ENCODE measurements around the gene ZNF777. TPM values are rescaled to one million over a fixed set of nuclear protein-coding genes. Genes with fewer than 3 reads are reported as not detected.

ZNF777 gene
- total RNA-seq, 4 donors from 2014 or later: 6.5 to 12.4 (median 9.9) TPM

- Histone ChIP-seq H3K9me3 (no peaks in the 10 kb centered on the region), H3K27me3 (no peaks in the 10 kb centered on the region), H3K4me3 (no peak overlapping the region), H3K4me1 (no peaks in the 10 kb centered on the region), H3K27ac (no peak overlapping the region), H3K36me3 (peaks cover 0 to 75% (median 0%) of the 10 kb centered on the region in 3 donors)
- DNase-seq: no peak
- TF ChIP-seq POLR2A (IDR thresholded peaks at IDR 0.05): no peak
- TF ChIP-seq CTCF (IDR thresholded peaks at IDR 0.05): no peak
Observed at GRCh38 chr7:149489391-149490024, 28.6 kb upstream of the ZNF777 start.

DNA sequence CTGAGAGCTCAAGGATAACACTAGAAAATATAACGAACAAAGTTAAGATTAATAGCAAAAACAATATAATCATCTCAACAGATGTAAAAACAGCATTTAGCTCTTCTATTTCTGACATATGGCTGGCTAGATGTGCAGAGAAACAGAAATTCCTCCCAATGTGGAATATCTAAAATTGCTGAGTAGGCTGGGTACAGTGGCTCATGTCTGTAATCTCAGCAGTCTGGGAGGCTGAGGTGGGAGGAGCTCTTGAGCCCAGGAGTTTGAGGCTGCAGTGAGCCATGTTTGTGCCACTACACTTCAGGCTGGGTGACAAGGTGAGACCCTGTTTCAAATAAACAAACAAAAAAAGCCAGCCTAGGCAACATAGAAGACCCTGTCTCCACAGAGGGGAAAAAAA lies 18.7 kb upstream of the ZNF777 start:
- Histone ChIP-seq H3K36me3 (peaks cover 0 to 41% (median 0%) of the 10 kb centered on the region in 3 donors), H3K27ac (no peak overlapping the region), H3K27me3 (no peaks in the 10 kb centered on the region), H3K4me3 (no peak overlapping the region), H3K9me3 (no peaks in the 10 kb centered on the region), H3K4me1 (no peaks in the 10 kb centered on the region)
- no peak for DNase-seq
- TF ChIP-seq CTCF (IDR thresholded peaks at IDR 0.05): no peak

GRCh38 chr7:149478754-149479153 lies 17.9 kb upstream of the ZNF777 start:
- DNase-seq: no peak
- TF ChIP-seq POLR2A (IDR thresholded peaks at IDR 0.05): no peak
- no peak for TF ChIP-seq CTCF (IDR thresholded peaks at IDR 0.05)
- Histone ChIP-seq H3K4me1 (no peaks in the 10 kb centered on the region), H3K27ac (no peak overlapping the region), H3K9me3 (no peaks in the 10 kb centered on the region), H3K4me3 (no peak overlapping the region), H3K27me3 (no peaks in the 10 kb centered on the region), H3K36me3 (peaks cover 0 to 49% (median 0%) of the 10 kb centered on the region in 3 donors)

DNA sequence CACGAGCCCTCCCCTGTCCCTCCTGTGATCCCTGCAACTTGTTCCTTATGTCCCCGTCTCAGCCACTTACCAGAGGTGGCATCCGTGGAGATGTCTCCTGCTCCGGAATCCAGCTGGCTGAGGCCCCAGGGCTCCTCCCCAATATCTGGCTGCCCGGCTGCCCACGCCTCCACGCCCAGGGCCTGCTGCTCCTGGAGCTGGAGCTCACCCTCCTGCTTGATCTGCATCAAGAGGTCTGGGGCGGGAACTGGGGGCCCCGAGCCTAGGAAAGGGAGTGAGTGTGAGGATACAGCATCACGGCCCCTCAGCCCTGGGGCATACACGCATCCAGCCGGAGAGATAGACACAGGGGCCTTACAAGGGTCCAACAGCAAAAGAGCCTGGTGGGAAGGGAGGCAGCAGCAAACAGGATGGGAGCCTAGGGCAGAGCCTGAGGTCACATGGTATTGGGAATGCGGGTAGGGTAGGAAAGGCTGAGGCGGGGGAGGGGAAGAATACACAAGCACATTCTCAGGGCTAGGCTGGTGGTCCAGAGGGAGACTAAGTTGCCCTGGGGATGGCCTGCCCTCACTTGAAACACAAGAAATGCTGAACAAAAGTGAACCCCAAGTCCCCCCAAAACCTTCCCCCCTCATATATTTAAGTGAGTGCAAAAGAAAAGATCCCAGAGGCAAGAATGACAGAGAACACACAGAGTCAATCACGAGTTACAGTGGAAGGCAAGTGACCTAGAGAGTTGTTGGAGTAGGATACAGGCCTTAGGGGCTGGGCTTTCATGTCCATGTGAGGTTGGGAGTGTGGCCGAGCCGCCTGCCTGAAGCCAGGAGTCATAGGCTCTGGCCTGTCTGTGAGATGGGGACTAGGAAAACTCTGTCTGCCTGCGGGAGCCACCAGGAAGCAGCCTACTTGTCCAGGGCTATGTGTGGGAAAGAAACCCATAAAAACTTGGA lies 16.9 kb upstream of the ZNF777 start:
- no peak overlapping the region for H3K4me3 ChIP-seq
- no peak for TF ChIP-seq CTCF (IDR thresholded peaks at IDR 0.05)
- TF ChIP-seq POLR2A (IDR thresholded peaks at IDR 0.05): no peak
- no peak for DNase-seq
- H3K36me3 ChIP-seq: peaks cover 0 to 59% (median 0%) of the 10 kb centered on the region in 3 donors
- H3K4me1 ChIP-seq: no peaks in the 10 kb centered on the region
- H3K27ac ChIP-seq: no peak overlapping the region
- H3K27me3 ChIP-seq: no peaks in the 10 kb centered on the region
- no peaks in the 10 kb centered on the region for H3K9me3 ChIP-seq

DNA sequence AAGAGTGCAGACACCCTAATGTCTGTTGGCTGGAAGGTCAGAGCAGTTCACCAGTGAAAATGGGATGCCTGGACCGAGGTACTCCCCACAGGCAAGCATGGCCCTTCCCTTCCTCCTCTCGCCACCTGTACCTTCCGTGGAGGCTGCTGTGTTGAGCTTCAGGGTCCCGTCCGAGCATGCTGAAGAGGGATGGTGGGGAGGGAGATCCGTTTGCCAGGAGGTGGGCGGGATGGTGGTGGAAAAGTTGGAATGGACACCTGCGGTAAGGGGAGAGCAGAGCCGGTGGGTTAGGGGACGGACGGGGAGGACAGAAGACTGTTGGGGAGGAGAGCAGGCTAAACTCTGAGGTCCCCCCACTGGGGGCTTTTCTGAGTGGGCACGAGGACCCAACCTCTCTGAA lies 15.9 kb upstream of the ZNF777 start:
- Histone ChIP-seq H3K27ac (no peak overlapping the region), H3K4me1 (no peaks in the 10 kb centered on the region), H3K9me3 (no peaks in the 10 kb centered on the region), H3K36me3 (peaks cover 0 to 65% (median 0%) of the 10 kb centered on the region in 3 donors), H3K4me3 (no peak overlapping the region), H3K27me3 (no peaks in the 10 kb centered on the region)
- TF ChIP-seq POLR2A (IDR thresholded peaks at IDR 0.05) (no peak), CTCF (IDR thresholded peaks at IDR 0.05) (no peak)
- no peak for DNase-seq
